ENCODE results near the gene SLC25A21.

The SLC25A21 gene

DNA sequence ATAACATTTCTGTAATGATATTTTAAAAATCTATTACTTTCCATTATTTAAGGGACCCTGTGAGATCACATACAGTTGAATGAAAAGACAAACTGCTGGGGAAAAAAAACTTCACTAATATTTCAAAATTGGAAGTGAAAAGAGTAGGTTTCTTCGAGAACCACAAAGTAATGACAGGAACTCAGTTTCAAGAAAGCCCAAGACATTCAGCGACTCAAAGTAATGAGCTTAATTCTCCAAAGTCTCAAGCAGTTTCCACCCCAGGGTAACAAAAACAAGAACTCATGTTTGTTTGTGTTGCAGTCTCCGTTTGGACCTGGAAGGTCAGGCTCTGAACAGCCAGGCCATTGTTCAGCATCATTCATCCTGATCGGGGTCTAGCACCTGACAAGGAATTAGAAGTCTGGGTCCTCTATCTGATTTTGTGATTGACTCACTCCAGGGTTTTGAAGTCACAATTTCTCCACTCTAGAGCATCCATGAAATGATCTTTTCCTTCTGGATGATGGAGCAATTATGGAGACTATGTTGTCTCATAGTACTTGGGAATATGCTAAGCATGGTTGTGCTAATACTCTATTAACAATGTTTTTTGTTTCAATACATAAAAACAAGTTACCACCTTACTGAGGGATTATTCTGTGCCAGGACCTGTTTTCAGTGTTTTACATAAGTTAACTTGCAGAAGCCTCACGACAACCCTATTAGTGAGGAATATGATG, 126.9 kb downstream of the SLC25A21 start:
- no peak for DNase-seq (ENCODE audit: low read depth)

DNA sequence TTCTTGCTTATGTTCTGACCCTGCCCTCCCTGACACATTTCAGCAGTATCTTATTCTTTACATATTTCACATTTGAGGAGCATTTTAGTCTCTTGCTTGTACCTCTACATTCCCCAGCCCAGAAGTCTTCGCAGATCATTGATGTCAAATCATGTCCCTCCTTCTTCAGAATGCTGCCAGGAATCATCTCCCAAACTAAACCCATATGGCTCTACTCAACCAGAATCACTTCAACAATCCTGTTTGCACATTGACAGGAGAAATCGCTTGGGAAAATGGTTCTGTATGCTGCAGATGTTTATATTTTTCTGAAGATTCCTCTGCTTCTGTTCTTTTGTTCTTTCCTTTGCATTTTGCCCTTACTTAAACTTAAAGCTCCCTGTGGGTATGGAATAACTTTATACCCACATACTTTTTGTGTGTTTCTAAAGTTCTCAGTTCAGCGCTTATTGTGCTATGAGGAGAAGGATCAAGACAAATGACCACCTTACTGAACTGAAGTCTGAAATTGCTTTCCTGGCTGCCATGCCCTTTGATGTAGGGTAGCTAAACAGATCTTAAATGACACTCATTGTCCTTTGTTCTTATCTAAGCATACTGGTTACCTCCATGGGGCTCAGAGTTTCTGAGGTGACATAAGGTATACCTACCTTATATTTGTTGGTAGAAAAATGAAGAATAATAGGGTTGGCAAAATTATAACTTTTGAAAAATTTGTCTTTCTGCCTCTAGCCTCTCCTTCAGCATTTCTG, 134.6 kb downstream of the SLC25A21 start:
- no peak for DNase-seq (ENCODE audit: low read depth)

DNA sequence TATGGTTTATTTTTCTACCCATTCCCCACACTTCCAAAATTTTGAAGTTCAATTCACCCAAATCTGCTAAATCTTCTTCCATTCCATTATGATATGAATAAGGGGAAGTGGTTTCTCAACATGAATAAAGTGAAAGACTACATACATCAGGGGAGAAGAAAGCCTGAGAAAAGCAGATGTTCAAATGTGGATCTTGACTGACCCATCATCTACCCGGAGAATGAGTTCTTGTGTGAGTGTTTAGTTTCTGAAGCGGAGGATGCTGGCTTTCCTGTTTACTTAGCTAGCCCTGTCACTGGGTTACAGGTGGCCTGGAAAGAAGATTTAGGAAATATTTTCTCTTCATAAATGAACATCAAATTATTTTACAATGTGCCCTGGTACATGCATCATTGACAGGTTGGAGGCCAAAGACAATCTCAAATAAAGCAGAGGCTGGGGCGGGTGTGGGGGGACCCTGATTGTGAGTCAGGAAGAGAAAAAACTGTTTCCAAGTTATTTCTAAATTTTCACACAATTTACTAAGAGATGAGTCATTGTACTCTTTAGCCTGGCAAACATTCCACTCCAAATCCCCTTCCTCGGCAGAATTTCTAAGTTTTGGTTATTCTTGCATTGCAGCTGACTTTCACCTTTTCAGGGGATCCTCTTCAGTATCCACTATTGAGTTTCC, 135.6 kb downstream of the SLC25A21 start:
- DNase-seq (ENCODE audit: low read depth), result no peak

DNA sequence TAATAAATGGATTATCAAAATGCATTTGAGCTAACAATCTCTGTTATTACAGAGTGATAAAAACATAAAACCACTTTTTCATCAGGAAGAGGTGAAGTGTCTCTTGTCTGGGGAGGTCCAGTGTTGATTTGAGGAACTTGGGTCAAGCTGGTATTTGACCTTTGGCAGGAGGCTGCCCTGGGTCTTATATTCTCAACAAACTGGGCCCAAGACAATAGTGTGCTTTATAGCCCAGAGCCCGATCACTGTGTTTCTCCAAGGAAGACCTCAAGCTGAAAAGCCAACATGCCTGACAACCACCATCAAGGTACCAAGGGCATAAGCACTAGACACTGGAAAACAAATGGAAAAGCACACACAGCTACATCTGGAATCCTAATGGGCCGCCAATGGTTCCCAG, 137.0 kb downstream of the SLC25A21 start:
- no peak for DNase-seq (ENCODE audit: low read depth)

DNA sequence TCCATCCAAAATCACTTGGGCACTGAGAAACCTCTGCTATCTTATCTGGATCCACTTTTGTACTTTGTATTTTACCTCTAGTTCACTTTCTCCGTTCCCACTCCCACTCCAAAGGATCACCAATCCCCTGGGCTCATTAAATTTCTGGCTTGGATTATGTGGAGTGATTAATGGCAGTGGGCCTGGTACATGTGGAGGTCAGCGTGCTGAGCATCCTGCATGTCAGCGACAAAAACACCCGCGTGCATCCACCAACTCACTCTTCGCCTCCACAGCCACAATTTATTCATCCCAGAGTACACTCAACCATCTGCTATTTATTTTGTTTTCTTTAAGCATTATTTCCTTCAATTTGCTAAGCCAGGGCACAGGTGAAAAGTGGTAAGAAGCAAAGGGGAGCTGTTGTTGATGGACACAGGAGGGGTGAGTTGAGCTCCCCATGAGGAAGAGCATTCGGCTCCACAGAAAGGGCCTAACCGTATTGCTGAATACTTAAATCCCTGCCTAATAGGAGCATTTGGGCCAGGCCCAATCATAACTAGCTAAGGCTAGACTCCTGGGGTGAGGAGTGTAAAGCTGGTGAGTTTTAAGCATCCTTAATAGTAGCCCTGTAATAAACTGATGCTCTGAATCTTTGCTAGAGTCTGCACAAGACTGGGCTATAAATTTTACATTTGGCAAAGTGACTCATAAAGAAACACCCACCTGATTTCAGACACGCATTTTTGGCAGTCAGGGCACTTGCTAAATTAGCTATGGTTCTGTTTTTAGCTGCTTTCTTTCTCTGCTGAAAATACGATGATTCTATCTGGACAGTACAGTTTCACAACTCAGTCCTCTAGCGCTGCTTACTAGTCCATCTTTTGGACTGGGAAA, 137.8 kb downstream of the SLC25A21 start:
- no peak for DNase-seq (ENCODE audit: low read depth)

DNA sequence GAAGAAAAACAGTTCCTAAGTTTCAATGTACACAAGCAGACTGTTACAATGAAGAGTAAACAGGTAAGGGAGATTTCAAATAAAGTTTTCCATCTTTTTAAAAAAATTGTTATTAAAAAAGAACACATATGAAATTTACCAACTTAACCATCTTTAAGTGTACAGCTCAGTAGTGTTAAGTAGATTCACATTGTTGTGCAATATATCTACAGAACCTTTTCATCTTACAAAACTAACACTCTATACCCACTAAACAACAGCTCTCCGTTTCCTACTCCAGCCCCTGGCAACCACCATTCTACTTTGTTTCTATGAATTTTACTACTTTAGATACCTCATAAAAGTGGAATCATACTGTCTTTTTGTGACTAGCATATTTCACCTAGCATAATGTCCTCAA, 139.5 kb downstream of the SLC25A21 start:
- DNase-seq (ENCODE audit: low read depth), result no peak

DNA sequence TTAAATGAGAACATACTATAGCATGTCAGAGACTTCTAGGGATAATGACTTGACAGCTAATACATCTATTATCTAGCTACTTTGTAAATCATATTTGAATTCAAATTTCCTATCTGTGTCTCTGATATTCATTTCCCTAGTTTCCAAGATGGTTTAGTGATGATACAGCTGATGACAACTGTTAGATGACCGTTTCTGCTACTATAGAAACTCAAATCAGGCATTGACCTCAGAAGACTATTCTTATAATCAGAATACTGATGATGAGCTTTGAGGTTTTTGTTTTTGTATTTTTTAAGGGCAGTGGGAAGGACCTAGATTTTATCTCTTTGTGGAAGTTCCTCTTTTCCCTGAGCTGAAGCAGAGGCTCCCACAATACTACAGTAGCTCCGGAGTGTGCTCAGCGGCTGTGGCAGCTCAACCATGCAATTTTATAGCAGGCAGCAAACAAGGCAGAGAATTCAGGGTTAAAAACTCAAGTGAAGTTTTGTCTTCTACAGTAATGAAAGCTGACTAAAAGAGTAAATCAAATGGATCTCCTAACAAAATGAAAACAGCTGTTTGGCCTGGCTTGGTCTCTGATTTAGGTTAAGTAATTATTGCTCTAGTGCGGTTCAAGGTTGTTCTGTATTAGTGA, 145.1 kb downstream of the SLC25A21 start:
- DNase-seq (ENCODE audit: low read depth), result no peak

DNA sequence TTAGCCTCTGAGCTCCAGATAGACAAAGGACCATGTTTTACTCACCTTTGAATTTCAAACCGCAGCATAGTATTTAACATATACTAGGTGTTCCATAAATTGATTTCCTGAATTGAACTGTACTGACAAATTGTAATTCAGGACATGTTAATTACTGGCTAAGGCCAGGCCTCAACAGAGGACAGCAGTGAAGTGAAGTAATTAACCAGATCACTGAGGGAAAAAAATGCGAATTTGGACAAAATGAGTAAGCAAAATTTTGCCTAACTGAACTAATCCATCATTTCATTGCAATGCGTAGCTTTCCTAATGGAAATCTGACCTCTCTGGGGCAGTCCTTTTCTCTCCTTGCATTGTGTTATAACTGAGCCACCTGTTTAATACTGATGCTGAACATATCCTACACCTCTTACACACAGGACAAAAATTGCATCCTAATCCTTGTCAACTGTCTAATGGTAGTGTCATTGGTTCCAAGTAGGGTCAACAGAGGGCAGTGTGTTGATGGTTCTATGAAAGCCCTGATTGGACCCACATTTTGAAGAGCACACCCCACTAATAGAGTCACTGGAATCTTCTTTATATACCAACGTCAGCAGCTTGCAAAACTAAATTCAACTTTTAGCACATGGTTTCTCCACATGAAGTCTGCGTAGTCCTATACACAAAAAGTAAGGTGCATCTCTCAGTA, 148.4 kb downstream of the SLC25A21 start:
- no peak for DNase-seq (ENCODE audit: low read depth)

DNA sequence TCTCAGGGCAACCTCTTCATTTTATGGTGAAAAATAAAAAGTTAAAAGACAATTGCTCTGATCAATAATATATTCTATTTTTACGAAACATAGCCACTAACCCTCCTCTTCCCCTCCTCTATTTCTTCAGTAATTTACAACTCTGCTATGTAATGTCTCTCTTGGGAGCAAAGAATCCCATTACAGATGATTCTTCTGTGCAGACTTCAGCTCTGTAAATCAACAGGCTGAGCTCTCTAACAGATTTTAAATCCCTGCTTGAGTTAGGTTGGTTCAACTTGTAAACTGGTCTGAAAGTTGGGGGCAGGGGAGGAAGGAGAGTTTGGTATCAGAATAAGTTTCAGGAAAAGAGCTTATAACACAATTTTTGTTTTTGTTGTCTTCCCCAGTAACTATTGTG, 151.0 kb downstream of the SLC25A21 start:
- DNase-seq (ENCODE audit: low read depth), result no peak

DNA sequence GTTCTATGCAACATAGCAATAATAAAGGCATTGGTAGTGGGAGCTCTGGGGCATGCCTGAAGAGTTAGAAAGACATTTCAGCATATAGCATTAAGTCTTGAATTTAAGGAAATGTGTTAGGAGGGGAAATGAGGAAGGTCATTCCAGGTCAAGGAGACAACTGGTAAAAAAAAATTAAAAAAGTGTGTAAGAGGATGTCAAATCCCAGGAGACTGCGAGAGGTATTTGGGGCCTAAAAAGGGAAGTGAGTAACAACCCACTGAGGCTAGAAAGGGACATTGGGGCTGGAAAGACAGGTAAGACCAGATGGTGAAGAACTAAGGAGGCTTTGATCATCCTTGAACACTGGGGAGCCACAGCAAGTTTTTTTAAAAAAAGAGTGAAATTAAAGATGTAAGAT, 152.9 kb downstream of the SLC25A21 start:
- no peak for DNase-seq (ENCODE audit: low read depth)

DNA sequence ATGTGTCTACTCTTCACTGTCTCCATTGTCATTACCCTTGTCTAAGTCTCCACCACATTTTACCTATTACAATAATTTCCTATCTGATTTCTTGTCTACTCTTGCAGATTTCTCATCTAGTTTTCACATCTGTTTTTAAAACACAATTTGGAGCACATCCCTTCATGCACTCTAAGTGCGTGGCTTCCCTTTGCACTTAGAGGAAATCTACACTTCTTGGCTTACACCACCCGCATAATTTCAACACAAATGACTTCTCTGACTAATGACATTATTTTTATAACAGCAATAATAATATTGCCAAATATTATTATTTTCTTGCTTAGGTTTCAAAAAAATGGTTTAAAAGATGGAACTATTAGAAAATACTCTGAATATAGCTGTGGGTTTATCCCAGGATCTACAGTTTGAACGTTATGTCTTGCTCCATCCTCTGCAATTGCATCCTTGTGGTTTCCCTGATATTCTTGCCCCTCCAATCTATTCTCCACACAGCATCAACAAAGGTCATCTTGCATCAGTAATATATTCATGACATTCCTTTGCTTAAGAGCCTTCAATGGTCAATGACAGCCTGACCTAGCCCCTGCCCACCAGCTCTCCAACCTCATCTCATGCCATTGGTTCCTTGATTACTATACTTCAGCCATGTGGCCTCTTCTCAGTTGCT, 153.7 kb downstream of the SLC25A21 start:
- DNase-seq (ENCODE audit: low read depth), result no peak

DNA sequence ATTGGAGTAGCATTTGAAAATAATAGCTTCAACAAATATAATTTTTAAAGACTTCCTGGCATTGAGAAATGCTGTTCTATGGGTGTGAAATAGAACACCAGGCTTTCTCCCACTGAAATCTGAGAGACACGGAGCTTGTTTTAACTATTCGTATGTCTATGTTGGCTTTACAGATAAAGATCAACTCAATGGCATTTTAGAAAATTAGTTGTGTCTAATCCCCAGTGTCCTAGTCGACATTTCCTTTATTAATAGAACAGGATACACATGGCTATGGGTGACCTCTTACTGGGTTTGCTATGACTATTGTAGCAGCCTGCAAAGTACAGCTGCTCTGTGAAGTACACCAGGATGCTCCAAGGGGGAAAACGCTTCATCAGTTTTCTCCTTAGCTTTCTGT, 159.3 kb downstream of the SLC25A21 start:
- no peak for DNase-seq (ENCODE audit: low read depth)

DNA sequence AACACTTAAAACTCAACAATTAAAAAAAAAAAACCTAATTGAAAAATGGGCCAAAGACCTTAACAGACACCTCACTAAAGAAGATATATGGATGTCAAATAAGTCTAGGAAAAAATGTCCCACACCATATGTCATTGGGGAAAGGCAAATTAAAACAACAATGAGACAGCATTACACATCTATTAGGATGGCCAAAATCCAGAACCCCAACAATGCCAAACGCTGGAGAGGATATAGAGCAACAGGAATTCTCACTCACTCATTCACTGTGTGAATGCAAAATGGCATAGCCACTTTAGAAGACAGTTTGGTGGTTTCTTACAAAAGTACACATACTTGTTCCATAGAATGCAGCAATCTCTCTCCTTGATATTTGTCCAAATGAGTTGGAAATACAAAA, 173.7 kb downstream of the SLC25A21 start:
- DNase-seq (ENCODE audit: low read depth), result no peak

DNA sequence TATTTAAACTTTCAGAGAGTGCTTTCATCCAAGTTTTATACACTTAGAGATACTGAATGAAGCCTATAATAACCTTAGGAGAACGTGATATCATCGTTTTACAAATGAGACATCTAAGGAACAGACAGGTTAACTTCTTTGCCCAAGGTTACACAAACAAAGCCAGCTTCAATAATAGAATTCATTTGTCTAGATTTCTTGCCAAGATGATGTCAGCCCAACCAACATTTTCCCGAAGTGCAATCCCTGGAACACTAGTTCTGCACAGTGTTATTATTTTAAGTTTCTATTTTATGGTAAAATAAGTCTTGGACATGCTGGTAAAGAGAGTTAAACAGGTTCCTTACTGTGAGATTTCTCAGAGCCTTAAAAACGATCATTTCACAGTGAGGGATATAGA, 174.6 kb downstream of the SLC25A21 start:
- DNase-seq (ENCODE audit: low read depth), result no peak

DNA sequence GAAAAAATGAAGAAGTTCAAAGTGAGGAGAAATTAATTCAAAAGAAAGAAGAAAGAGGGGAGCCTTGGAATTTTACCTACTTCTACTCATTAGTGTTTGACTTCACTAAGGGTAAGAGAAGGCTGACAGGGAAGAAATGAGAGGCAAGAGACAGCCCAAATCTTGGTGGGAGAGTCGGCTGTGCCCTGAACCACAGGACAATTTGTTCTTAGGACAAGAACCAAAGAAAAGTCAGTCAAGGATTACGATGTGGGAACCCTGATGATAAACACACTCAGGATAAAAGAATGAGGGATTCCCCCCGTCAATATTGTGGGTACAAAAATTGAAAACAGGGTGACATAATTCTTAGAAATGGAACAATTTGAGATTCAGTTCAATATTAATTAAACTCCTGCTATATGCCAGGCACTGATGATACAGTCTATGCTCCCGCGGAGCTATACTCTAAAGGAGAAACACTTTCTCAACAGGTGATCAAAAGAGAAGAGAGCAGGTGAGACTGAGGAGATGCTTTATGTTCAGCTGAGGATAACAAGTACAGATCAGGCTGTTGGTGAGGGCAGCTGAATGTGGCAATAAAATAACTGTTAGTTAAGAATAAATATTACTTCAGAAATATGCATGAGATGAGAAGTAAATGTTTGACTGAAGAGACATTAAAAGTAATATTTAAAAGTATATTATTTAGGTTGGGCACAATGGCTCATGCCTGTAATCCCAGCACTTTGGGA, 175.4 kb downstream of the SLC25A21 start:
- no peak for DNase-seq (ENCODE audit: low read depth)

DNA sequence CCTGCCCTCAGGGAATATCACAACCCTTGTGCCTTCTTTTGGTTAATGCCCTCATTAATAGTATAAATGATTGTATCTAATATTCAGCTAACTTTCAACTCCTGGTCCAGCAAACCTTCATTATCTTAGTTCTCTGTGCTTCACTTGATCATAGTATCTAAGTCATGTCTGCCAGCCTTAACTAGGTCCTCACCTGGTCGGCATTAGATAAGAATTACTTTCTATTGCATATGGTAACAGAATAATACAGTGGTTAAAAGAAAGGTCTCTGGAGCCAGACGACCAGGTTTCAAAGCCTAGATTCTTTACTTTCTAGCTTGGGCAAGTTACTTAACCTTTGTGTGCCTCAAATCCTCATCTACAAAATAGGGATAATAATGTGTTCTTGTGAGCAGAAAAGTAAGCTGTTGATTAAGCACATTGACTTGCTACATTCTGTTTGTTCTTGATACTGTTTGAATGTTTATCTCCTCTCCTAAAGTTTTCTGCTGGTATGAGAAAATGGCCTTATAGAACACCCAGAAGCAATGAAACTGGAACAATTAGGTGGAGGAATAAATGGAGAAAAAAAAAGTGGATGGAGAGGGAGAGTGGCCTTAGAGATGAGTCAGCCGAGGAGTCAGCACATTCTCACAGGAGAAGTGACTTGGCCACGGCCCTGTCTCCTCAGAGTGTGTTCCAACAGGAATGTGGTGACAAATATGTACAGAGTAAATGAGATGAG, 176.1 kb downstream of the SLC25A21 start:
- no peak for DNase-seq (ENCODE audit: low read depth)

DNA sequence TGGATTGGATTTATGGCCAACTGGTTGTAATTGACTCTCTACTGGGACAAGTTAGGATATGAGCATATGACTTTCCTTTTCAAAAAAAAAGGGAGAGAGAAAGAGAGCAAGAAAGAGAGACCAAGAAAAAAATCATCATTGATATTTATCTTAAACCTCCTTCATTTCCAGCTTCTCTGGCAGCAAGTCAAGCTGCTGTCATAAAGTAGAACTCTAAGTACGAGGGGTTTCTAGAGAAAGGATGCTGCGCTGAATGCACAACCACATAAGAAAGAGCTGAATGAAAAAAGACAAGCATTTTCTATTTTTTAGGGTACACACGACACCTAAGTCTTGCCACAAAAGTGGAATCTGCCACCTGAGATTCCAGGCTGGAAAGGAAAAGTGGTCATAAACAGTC, 182.6 kb downstream of the SLC25A21 start:
- DNase-seq (ENCODE audit: low read depth), result no peak

DNA sequence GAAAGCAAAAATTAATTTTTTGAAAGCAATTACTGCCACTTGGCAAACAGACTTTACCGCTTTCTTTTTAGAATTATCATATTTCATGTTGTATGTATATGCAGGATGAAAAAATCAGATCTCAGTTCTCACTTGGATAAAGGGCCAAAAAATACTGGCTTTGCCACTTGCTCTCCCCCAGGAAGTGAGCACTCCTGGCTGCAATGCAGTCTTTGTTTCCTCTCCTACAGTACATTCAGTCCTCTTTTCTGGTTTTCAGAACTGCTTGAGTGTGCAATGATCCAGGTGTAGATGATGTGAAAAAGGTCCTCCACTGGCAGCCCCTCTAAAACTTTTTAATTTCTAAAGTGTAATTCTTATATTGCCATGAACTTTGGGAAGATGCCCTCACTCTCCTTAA, 183.4 kb downstream of the SLC25A21 start:
- no peak for DNase-seq (ENCODE audit: low read depth)

DNA sequence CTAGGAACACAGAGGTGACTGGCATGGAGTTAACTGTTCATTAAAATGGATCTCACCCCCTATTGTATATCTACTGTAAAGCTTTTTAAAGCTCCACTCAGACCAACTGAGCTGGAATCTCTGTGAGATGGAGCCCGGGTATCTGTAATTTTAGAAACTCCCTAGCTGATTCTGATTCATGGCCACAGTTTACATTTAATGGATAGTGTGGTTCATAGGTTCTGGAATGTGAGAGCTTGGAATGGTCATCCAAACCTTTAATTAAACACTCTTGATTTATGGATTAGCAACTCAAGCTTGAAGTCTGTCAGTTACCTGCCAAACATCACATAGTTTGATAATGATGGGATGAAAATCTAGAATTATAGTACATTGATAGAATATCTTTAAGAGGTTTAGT, 183.8 kb downstream of the SLC25A21 start:
- DNase-seq (ENCODE audit: low read depth), result no peak

All from activated gamma-delta T cell treated with anti-CD3 and anti-CD28 coated beads, Interleukin-2, amount 50 U/mL, for 16 hours (primary cell).